Tibial artery (tissue), 4 donors: Measurements from ENCODE around the gene RPL41.

ENCODE experiments used
- DNase-seq, 2 donors: peaks; one replicate each; pipeline ENCODE4 v3.0.0-alpha.2; 2019
- H3K27ac ChIP-seq, 2 donors: fragments of 200-600 bp; sonication (generic) in 1 of 2; 1 replicate in 1 of 2; 2 replicates in 1 of 2; pipeline ENCODE4 v1.5.1; 2018 to 2019; ENCODE audit warnings: mild to moderate bottlenecking in 1 of 2
- H3K27me3 ChIP-seq, 2 donors: fragments of 200-600 bp; sonication (generic) in 1 of 2; one replicate each; pipeline versions ENCODE4 v1.5.1 to v1.6.0; 2016 to 2019
- H3K36me3 ChIP-seq, 3 donors: fragments of 200-600 bp; sonication (generic) in 2 of 3; one replicate each; pipeline ENCODE4 v1.5.1; 2016 to 2019; ENCODE audit warnings: mild to moderate bottlenecking in 2 of 3
- H3K4me1 ChIP-seq, 4 donors: fragments of 200-600 bp; sonication (generic) in 2 of 4; 1 replicate in 3 of 4; 2 replicates in 1 of 4; pipeline ENCODE4 v1.5.1; 2016 to 2019
- H3K4me3 ChIP-seq, 2 donors: fragments of 200-600 bp; sonication (generic) in 1 of 2; 1 replicate in 1 of 2; 2 replicates in 1 of 2; pipeline ENCODE4 v1.5.1; 2018 to 2019; ENCODE audit warnings: mild to moderate bottlenecking in 2 of 2
- H3K9me3 ChIP-seq, 3 donors: fragments of 200-600 bp; sonication (generic) in 1 of 3; one replicate each; pipeline ENCODE4 v1.5.1; 2016 to 2019
- CTCF ChIP-seq, 2 experiments: fragments of 200-600 bp in 1 of 2; fragments of 450-650 bp in 1 of 2; IDR thresholded peaks; one replicate each; pipeline ENCODE4 v1.5.1; 2017 to 2019; ENCODE audit warnings: antibody characterized with exemption in 2 of 2, mild to moderate bottlenecking in 1 of 2, moderate library complexity in 1 of 2
- intact Hi-C: fragments of 100-400 bp; cut with DNase I; formaldehyde crosslinking; loops from one replicate; pipeline ENCODE4 v1.15.0; 2023; ENCODE audit warnings: low total_unique reads

Gene RPL41

GRCh38 chr12:56157201-56158028 lies 41.0 kb downstream of the RPL41 start:
- peaks cover 32 to 41% (median 32%) of the 10 kb centered on the region in 3 donors for H3K36me3 ChIP-seq
- H3K27ac ChIP-seq: peak overlapping the region; percentile 95 to 99
- peak; percentile 78 to 90 for DNase-seq
- no peaks in the 10 kb centered on the region for H3K9me3 ChIP-seq
- TF ChIP-seq CTCF (IDR thresholded peaks at IDR 0.05): peak; percentile 60 to 83
- no peaks in the 10 kb centered on the region for H3K27me3 ChIP-seq
- H3K4me3 ChIP-seq: peak overlapping the region; percentile 77 to 93
- intact Hi-C loops: no loop called here
- peaks cover 0 to 43% (median 33%) of the 10 kb centered on the region in 4 donors for H3K4me1 ChIP-seq

DNA sequence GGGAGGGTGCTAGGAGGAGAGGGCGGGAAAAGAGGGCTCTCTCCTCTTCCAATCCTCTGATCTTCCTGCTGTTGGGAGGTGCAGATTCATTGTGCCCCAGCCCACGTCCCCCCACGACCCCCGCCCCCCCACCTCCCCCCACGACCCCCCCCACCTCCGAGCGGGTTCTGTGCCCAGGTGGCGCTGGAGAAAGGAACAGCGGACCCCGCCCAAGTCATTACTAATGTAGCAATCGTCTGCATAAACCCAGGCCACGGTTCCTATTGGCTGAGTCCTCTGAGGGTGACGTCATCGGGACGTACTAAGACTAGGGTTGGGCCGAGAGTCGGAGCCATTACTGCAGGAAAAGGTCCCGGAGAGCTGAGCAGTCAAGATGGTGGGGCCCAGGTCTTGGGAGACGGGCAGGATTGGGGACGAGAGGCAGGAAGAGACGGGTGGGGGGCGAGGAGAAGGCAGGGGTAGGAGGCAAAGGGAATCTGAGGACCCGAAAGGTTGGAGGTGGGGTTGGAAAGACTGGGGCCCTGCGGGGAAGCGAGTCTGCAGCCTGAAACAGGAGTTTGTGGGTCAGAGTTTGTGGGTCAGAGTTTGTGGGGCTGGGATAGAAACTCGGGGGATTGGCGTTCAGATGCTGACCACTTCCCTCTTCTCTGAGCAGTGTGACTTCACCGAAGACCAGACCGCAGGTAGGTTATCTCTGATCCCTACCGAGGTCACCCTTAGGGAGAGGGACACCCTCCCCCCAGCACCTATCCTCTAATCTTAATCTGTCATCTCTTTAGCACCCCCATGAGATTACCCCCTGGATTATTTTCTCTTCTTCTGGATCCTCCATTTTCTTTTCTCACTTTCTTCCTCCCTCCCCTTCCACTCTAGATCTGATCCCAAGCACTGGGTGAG lies 41.8 kb downstream of the RPL41 start, which contains the start of gene MYL6:
Gene MYL6 (plus strand): TSS at position 331 of the 897 bp plus-strand sequence. CDS start 43 bp downstream, at position 374.
- peaks cover 38 to 50% (median 40%) of the 10 kb centered on the region in 3 donors for H3K36me3 ChIP-seq
- intact Hi-C loops: no loop called here
- TF ChIP-seq CTCF (IDR thresholded peaks at IDR 0.05): peak in 1 of 2 experiments; percentile 6

GRCh38 chr12:56158926-56159461 lies 42.6 kb downstream of the RPL41 start:
- Histone ChIP-seq H3K4me3 (peak overlapping the region; percentile 77 to 93), H3K4me1 (peaks cover 0 to 40% (median 29%) of the 10 kb centered on the region in 4 donors), H3K36me3 (peaks cover 45 to 57% (median 47%) of the 10 kb centered on the region in 3 donors), H3K27me3 (no peaks in the 10 kb centered on the region), H3K27ac (peak overlapping the region; percentile 95 to 99), H3K9me3 (no peaks in the 10 kb centered on the region)
- intact Hi-C loops: no loop called here
- no peak for TF ChIP-seq CTCF (IDR thresholded peaks at IDR 0.05)
- peak; percentile 94 to 95 for DNase-seq

More for the DNA sequence above, 41.8 kb downstream of the RPL41 start, which contains the start of gene MYL6:
- peak within 1 kb of the TSS; percentile 95 to 99 for H3K27ac ChIP-seq
- peak; percentile 98 to 99 for DNase-seq
- H3K27me3 ChIP-seq: no peaks in the 10 kb centered on the region
- peak within 1 kb of the TSS; percentile 77 to 93 for H3K4me3 ChIP-seq
- H3K4me1 ChIP-seq: peaks cover 0 to 40% (median 30%) of the 10 kb centered on the region in 4 donors
- H3K9me3 ChIP-seq: no peaks in the 10 kb centered on the region

DNA sequence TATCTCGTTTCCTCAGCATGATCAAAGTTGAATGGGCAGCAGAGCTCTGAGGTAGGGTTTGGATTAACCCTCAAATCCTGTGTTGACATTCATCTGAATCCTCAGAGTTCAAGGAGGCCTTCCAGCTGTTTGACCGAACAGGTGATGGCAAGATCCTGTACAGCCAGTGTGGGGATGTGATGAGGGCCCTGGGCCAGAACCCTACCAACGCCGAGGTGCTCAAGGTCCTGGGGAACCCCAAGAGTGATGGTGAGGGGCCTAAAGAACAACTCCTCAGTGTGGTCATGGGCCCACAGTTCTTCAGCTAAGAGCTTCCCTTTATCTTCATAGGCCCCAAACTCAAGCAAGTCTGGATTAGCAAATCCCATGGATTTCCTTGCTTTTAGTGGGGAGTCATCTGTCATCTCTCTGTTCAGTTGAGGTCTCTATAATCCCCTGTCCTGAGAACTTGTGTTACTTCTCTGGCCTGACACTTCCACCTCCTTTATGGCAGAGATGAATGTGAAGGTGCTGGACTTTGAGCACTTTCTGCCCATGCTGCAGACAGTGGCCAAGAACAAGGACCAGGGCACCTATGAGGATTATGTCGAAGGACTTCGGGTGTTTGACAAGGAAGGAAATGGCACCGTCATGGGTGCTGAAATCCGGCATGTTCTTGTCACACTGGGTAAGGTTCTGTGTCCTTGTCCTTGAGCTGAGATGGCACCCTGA lies 43.2 kb downstream of the RPL41 start:
- DNase-seq: no peak
- TF ChIP-seq CTCF (IDR thresholded peaks at IDR 0.05): no peak
- no peaks in the 10 kb centered on the region for H3K9me3 ChIP-seq
- H3K27me3 ChIP-seq: no peaks in the 10 kb centered on the region
- intact Hi-C loops: loop anchor here (5.0 kb wide), 1 partner anchor 32 kb away; the partner anchor contains the start of gene ESYT1
- peaks cover 51 to 64% (median 53%) of the 10 kb centered on the region in 3 donors for H3K36me3 ChIP-seq
- H3K4me3 ChIP-seq: peak overlapping the region; percentile 77 to 93
- H3K4me1 ChIP-seq: peaks cover 0 to 40% (median 29%) of the 10 kb centered on the region in 4 donors
- H3K27ac ChIP-seq: peak overlapping the region; percentile 95 to 99
